HFFc6 (cell line): Measurements from ENCODE around the gene VTCN1. TPM values are rescaled to one million over a fixed set of nuclear protein-coding genes. Genes with fewer than 3 reads are reported as not detected.
A peak's percentile ranks its signal among the peaks of the same experiment; 100 is the strongest.

Experiments used
- DNase-seq: peaks from one replicate; pipeline ENCODE4 v3.0.0-alpha.2; 2018
- H3K27ac Mint-ChIP-seq: 2 replicates; pipeline ENCODE4 v1.8.0; 2020; ENCODE audit warnings: mild to moderate bottlenecking, mixed read lengths
- H3K27me3 Mint-ChIP-seq: 2 replicates; pipeline ENCODE4 v1.8.0; 2021; ENCODE audit warnings: mild to moderate bottlenecking, moderate library complexity, mixed read lengths; ENCODE audit not compliant: insufficient read depth
- H3K36me3 Mint-ChIP-seq: 2 replicates; pipeline ENCODE4 v1.8.0; 2021; ENCODE audit warnings: low read depth, mixed read lengths
- H3K4me1 Mint-ChIP-seq: 2 replicates; pipeline ENCODE4 v1.8.0; 2020; ENCODE audit warnings: low read depth, mixed read lengths
- H3K4me3 Mint-ChIP-seq: 2 replicates; pipeline ENCODE4 v1.8.0; 2020; ENCODE audit warnings: mild to moderate bottlenecking, moderate library complexity, mixed read lengths
- H3K9me3 Mint-ChIP-seq: 2 replicates; pipeline ENCODE4 v1.8.0; 2020; ENCODE audit warnings: mild to moderate bottlenecking, mixed read lengths
- total RNA-seq, 6 experiments: library from RNA; stranded (reverse); fragmentation: NEBNext Ultra II Directional; extraction: Animal tissue kit (Norgen Biotek cat#: 25700); gene quantifications; 2 replicates in 1 of 6; 3 replicates in 5 of 6; pipeline ENCODE4 v1.2.3, GENCODE V29; 2021
- TF ChIP-seq, protein P1 (sequence below): fragments of 200-600 bp; sonication (generic); IDR thresholded peaks from 2 replicates; pipeline ENCODE4 v1.5.0; 2021; ENCODE audit warnings: antibody characterized with exemption, mild to moderate bottlenecking

VTCN1 gene
- total RNA-seq, 6 experiments from 2014 or later: not detected

DNA sequence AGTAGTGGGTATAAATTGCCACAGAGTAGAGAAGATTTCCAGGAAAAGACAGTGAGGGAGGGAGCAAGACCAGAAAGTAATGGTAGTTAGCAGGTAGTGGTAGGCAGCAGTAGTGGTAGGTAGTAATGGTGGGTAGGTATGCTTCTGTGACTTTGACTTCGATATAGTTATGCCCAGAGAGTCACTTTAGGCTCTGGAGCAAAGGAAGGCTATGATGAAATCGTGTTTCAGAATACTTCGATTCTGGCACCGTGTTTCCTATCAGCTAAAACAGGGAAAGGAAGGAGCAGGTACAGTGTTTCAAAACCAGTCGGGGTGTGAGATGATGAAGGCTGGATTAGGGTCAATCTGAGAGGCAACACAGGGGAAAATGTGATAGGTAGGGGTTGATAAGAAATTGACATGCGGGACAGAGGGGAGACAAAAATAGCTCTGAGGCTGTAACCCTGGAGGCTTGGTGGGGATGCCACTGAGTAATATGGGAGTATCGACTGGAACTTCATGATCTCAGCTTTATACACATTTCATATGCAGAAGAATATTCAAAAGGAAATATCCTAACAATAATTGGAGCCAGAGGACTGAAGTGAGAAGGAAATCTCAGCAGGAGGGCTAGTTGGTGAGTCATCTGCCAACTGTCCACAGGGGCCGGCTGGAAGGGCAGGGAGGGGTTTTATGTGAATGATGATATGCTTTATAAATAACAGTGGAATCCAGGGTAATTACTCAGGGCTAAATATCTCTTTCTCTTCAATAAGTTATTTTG, 64.0 kb downstream of the VTCN1 start:
- Mint-ChIP-seq H3K4me3 (peak overlapping the region; percentile 81), H3K9me3 (peaks cover 8% of the 10 kb centered on the region; the same call in 1 of the 2 replicates), H3K27me3 (no peaks in the 10 kb centered on the region; the same call in 1 of the 2 replicates), H3K4me1 (peaks cover 82% of the 10 kb centered on the region), H3K36me3 (peaks cover 5% of the 10 kb centered on the region; the same call in 1 of the 2 replicates), H3K27ac (peak overlapping the region; percentile 93)
- peak; percentile 94 for DNase-seq
- TF ChIP-seq, protein P1, sequence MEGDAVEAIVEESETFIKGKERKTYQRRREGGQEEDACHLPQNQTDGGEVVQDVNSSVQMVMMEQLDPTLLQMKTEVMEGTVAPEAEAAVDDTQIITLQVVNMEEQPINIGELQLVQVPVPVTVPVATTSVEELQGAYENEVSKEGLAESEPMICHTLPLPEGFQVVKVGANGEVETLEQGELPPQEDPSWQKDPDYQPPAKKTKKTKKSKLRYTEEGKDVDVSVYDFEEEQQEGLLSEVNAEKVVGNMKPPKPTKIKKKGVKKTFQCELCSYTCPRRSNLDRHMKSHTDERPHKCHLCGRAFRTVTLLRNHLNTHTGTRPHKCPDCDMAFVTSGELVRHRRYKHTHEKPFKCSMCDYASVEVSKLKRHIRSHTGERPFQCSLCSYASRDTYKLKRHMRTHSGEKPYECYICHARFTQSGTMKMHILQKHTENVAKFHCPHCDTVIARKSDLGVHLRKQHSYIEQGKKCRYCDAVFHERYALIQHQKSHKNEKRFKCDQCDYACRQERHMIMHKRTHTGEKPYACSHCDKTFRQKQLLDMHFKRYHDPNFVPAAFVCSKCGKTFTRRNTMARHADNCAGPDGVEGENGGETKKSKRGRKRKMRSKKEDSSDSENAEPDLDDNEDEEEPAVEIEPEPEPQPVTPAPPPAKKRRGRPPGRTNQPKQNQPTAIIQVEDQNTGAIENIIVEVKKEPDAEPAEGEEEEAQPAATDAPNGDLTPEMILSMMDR: no peak

GRCh38 chr1:117146072-117146471, 64.7 kb downstream of the VTCN1 start:
- Mint-ChIP-seq H3K27me3 (no peaks in the 10 kb centered on the region; the same call in 1 of the 2 replicates), H3K4me3 (peak overlapping the region; percentile 81; the same call in 1 of the 2 replicates), H3K4me1 (peaks cover 89% of the 10 kb centered on the region), H3K9me3 (0 out of 2 replicates have a peak, but pooled peaks cover 1% of the 10 kb centered on the region), H3K27ac (peak overlapping the region; percentile 93), H3K36me3 (no peaks in the 10 kb centered on the region)
- no peak for DNase-seq
- TF ChIP-seq, protein P1: no peak

DNA sequence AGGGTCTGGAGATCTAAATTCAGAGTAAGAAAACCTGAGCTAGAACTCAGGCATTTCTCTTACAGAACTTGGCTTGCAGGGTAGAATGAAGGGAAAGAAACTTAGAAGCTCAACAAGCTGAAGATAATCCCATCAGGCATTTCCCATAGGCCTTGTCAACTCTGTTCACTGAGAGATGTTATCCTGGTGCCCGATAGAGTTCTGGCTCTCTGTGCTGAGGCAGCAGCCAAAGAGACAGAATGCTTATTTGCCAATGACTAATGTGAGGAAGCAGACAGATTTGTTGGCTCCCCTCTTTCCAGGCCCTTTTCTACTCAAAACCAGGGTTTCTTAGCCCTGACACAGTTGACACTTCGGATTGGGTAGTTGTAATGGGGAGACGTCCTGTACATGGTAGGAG, 66.9 kb downstream of the VTCN1 start:
- no peaks in the 10 kb centered on the region for H3K36me3 Mint-ChIP-seq
- H3K4me3 Mint-ChIP-seq: no peak overlapping the region
- H3K27ac Mint-ChIP-seq: peak overlapping the region; percentile 60
- H3K9me3 Mint-ChIP-seq: no peaks in the 10 kb centered on the region
- peaks cover 76% of the 10 kb centered on the region for H3K4me1 Mint-ChIP-seq
- no peaks in the 10 kb centered on the region; the same call in 1 of the 2 replicates for H3K27me3 Mint-ChIP-seq
- DNase-seq: peak; percentile 30
- TF ChIP-seq, protein P1: no peak

- no peak for DNase-seq
Observed at GRCh38 chr1:117143172-117143571, 67.6 kb downstream of the VTCN1 start.

DNA sequence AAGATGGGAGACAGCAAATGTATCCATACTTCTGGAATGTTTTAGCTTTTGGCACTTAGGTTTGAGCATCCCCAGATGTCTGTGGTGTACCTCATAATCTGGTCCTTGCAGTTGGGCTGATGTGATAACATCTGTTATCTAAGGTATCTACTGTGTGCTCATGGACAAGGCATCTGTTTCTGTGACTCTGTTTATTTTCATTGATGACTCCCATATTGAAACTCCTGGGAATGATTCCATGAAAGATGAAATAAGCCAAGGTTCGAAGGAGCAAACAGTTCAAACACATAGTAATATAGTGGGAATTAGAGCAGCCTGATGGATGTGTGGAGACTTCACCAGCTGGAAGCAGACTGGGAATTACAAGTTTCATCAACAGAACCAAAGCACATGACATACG, 68.5 kb downstream of the VTCN1 start:
- peak; percentile 83 for DNase-seq
- H3K9me3 Mint-ChIP-seq: no peaks in the 10 kb centered on the region
- no peaks in the 10 kb centered on the region for H3K27me3 Mint-ChIP-seq
- peak overlapping the region; percentile 74 for H3K27ac Mint-ChIP-seq
- H3K4me3 Mint-ChIP-seq: peak overlapping the region; percentile 13
- TF ChIP-seq, protein P1: no peak
- H3K36me3 Mint-ChIP-seq: no peaks in the 10 kb centered on the region
- H3K4me1 Mint-ChIP-seq: peaks cover 59% of the 10 kb centered on the region

More at GRCh38 chr1:117143172-117143571, 67.6 kb downstream of the VTCN1 start:
- peaks cover 69% of the 10 kb centered on the region for H3K4me1 Mint-ChIP-seq
- H3K9me3 Mint-ChIP-seq: no peaks in the 10 kb centered on the region
- H3K27ac Mint-ChIP-seq: peak overlapping the region; percentile 60
- TF ChIP-seq, protein P1: no peak
- no peak overlapping the region for H3K4me3 Mint-ChIP-seq
- H3K27me3 Mint-ChIP-seq: no peaks in the 10 kb centered on the region
- H3K36me3 Mint-ChIP-seq: no peaks in the 10 kb centered on the region
